Naive B cell (primary cell): Measurements from ENCODE around the gene TTF2. TPM values are rescaled to one million over a fixed set of nuclear protein-coding genes. Genes with fewer than 3 reads are reported as not detected.
"Not testable (repeated sequence)": the region's sequence is repeated elsewhere in the genome, so short reads cannot be mapped to it uniquely, and the experiment has no call there.

Experiments
- ATAC-seq, 2 donors: fragments of 150-1000 bp; cut with Tn5 transposase; 2 replicates each; pipeline ENCODE4 v1.10.0; 2021; ENCODE audit warnings: low read depth in 2 of 2, mild to moderate bottlenecking in 2 of 2, moderate library complexity in 2 of 2
- DNase-seq: peaks from one replicate; pipeline ENCODE4 v3.0.0; 2022
- H3K27ac Mint-ChIP-seq, 6 donors: one replicate each; pipeline ENCODE4 v1.8.0; 2020 to 2022; ENCODE audit warnings: mild to moderate bottlenecking in 6 of 6, mixed read lengths in 6 of 6, moderate library complexity in 5 of 6, inconsistent platforms in 2 of 6
- H3K27me3 Mint-ChIP-seq, 3 donors: one replicate each; pipeline ENCODE4 v1.8.0; 2021 to 2022; ENCODE audit warnings: mixed read lengths in 3 of 3, mild to moderate bottlenecking in 1 of 3
- H3K36me3 Mint-ChIP-seq, 2 donors: one replicate each; pipeline ENCODE4 v1.8.0; 2020 to 2022; ENCODE audit warnings: mixed read lengths in 2 of 2, inconsistent platforms in 1 of 2, mild to moderate bottlenecking in 1 of 2
- H3K4me1 Mint-ChIP-seq, 3 donors: one replicate each; pipeline ENCODE4 v1.8.0; 2020 to 2022; ENCODE audit warnings: mixed read lengths in 3 of 3, inconsistent platforms in 1 of 3, mild to moderate bottlenecking in 1 of 3, moderate library complexity in 1 of 3
- H3K4me3 Mint-ChIP-seq, 8 donors: one replicate each; pipeline ENCODE4 v1.8.0; 2020 to 2022; ENCODE audit warnings: mild to moderate bottlenecking in 8 of 8, mixed read lengths in 8 of 8, moderate library complexity in 8 of 8, inconsistent platforms in 2 of 8
- H3K9me3 Mint-ChIP-seq, 7 donors: one replicate each; pipeline ENCODE4 v1.8.0; 2020 to 2022; ENCODE audit warnings: mixed read lengths in 7 of 7, mild to moderate bottlenecking in 5 of 7, inconsistent platforms in 2 of 7, moderate library complexity in 1 of 7
- polyA plus RNA-seq, 6 donors: library from polyadenylated mRNA; unstranded; fragments of 300-500 nt; fragmentation: Illumina TruSeq; gene quantifications; one replicate each; pipeline ENCODE4 v1.2.3, GENCODE V29; 2021; ENCODE audit warnings: low read depth in 6 of 6

The TTF2 gene
- polyA plus RNA-seq, 6 donors from 2014 or later, result 2.9 to 14.3 (median 10.9) TPM

DNA sequence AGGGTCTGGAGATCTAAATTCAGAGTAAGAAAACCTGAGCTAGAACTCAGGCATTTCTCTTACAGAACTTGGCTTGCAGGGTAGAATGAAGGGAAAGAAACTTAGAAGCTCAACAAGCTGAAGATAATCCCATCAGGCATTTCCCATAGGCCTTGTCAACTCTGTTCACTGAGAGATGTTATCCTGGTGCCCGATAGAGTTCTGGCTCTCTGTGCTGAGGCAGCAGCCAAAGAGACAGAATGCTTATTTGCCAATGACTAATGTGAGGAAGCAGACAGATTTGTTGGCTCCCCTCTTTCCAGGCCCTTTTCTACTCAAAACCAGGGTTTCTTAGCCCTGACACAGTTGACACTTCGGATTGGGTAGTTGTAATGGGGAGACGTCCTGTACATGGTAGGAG lies 83.7 kb downstream of the TTF2 start:
- Mint-ChIP-seq H3K27ac (peak overlapping the region in 1 of 6 donors; percentile 73), H3K4me1 (no peaks in the 10 kb centered on the region), H3K4me3 (no peak overlapping the region), H3K27me3 (peaks cover 9 to 13% (median 10%) of the 10 kb centered on the region in 3 donors), H3K36me3 (no peaks in the 10 kb centered on the region), H3K9me3 (no peaks in the 10 kb centered on the region)
- ATAC-seq, result no peak
- no peak for DNase-seq

DNA sequence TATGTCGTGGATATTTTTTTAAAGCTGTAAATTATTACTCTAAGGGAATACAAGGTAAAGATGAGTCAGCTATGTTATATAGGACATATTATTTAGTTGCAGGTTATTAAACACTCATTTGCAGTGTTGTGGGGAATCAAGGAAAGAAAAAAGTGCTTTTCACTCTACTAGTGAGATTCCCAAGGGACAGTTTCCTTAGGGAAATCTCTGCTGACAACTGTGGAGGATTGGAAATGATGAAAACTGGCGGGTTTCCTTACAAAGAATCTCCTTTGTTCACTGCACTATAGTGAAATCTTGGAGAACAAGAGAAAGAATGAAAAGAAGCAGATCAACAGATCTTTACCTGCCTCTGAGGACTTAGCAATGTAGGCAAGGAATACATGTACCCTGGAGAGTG lies 85.9 kb downstream of the TTF2 start:
- H3K27ac Mint-ChIP-seq, result no peak overlapping the region
- H3K9me3 Mint-ChIP-seq, result peaks cover 0 to 3% (median 0%) of the 10 kb centered on the region in 7 donors
- no peaks in the 10 kb centered on the region for H3K36me3 Mint-ChIP-seq
- ATAC-seq (no peak), DNase-seq (no peak)
- no peak overlapping the region for H3K4me3 Mint-ChIP-seq
- no peaks in the 10 kb centered on the region for H3K4me1 Mint-ChIP-seq
- H3K27me3 Mint-ChIP-seq, result peaks cover 10 to 14% (median 13%) of the 10 kb centered on the region in 3 donors

- no peak for ATAC-seq
- no peaks in the 10 kb centered on the region for H3K36me3 Mint-ChIP-seq
- peaks cover 0 to 10% (median 1%) of the 10 kb centered on the region in 7 donors for H3K9me3 Mint-ChIP-seq
- no peak overlapping the region for H3K4me3 Mint-ChIP-seq
- no peak overlapping the region for H3K27ac Mint-ChIP-seq
- no peaks in the 10 kb centered on the region for H3K4me1 Mint-ChIP-seq
- H3K27me3 Mint-ChIP-seq, result peaks cover 10 to 14% (median 13%) of the 10 kb centered on the region in 3 donors
- DNase-seq, result no peak
These were observed 86.6 kb downstream of the TTF2 start for GRCh38 chr1:117146575-117147340.

- Mint-ChIP-seq H3K27me3 (peaks cover 10 to 14% (median 13%) of the 10 kb centered on the region in 3 donors), H3K27ac (no peak overlapping the region), H3K4me3 (no peak overlapping the region), H3K9me3 (peaks cover 0 to 14% (median 3%) of the 10 kb centered on the region in 7 donors), H3K36me3 (no peaks in the 10 kb centered on the region), H3K4me1 (no peaks in the 10 kb centered on the region)
- DNase-seq, result no peak
- no peak for ATAC-seq
These were observed 87.3 kb downstream of the TTF2 start for GRCh38 chr1:117147341-117147831.

DNA sequence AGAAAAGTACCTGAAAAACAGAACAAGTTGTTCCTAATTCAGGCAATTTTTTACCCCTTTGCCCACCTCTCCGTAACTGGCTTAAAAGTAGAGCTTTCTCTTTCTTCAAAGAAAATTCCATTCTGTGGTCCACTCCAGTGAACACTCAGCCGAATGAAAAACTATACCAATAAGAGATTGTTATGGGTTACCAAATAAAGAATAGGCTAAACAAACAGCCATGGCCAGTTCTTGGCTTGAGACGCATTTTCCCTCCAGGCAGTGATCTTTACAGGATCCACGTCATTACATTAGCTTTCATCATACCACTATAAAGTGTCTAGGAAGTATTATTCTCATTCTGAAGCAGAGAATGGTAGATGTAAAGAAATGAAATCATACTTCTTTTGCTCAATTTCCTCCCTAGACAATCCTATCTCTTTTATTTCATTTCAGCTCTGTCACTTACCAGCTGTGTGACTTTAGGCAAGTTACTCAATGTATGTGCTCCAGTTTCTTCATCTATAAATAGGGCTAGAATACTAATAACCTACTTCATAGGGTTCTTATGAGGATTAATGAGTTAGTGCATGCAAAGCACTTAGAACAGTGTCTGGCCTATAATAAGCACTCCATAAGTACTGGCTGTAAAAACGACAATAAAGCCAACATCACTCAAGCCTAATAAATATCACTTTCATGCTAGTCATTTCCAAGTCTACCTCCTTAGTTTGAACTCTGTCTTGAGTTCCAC lies 87.9 kb downstream of the TTF2 start:
- no peak overlapping the region for H3K27ac Mint-ChIP-seq
- no peaks in the 10 kb centered on the region for H3K4me1 Mint-ChIP-seq
- ATAC-seq, result no peak
- H3K36me3 Mint-ChIP-seq, result no peaks in the 10 kb centered on the region
- peaks cover 10 to 14% (median 13%) of the 10 kb centered on the region in 3 donors for H3K27me3 Mint-ChIP-seq
- DNase-seq, result no peak
- peaks cover 0 to 14% (median 3%) of the 10 kb centered on the region in 7 donors for H3K9me3 Mint-ChIP-seq
- no peak overlapping the region for H3K4me3 Mint-ChIP-seq

GRCh38 chr1:117150316-117150715 lies 90.2 kb downstream of the TTF2 start:
- H3K4me3 Mint-ChIP-seq, result no peak overlapping the region
- H3K36me3 Mint-ChIP-seq, result no peaks in the 10 kb centered on the region
- no peaks in the 10 kb centered on the region for H3K4me1 Mint-ChIP-seq
- ATAC-seq, result no peak
- DNase-seq, result no peak
- H3K9me3 Mint-ChIP-seq, result peaks cover 0 to 14% (median 3%) of the 10 kb centered on the region in 7 donors
- peaks cover 10 to 14% (median 13%) of the 10 kb centered on the region in 3 donors for H3K27me3 Mint-ChIP-seq
- H3K27ac Mint-ChIP-seq, result no peak overlapping the region

GRCh38 chr1:117151305-117151704 lies 91.2 kb downstream of the TTF2 start:
- H3K4me1 Mint-ChIP-seq, ATAC-seq, H3K27me3 Mint-ChIP-seq, H3K27ac Mint-ChIP-seq, H3K4me3 Mint-ChIP-seq, DNase-seq, H3K36me3 Mint-ChIP-seq: not testable (repeated sequence)
- peaks cover 0 to 14% (median 3%) of the 10 kb centered on the region in 7 donors for H3K9me3 Mint-ChIP-seq

Other genes with a start within 250 kb of the TTF2 start
- gene PTGFRN, start 150.4 kb upstream of the TTF2 start, polyA plus RNA-seq, result not detected
- gene CD101, start 58.6 kb upstream of the TTF2 start, polyA plus RNA-seq, result under 1 TPM in 3 of 6 donors, not detected in 3; 0.09 to 0.86 (median 0.14) TPM
- gene TRIM45, start 61.4 kb downstream of the TTF2 start, polyA plus RNA-seq, result under 1 TPM in 2 of 6 donors, not detected in 4; 0.17 to 0.31 TPM
- not detected for gene VTCN1, start 150.6 kb downstream of the TTF2 start, polyA plus RNA-seq